Activated naive CD8-positive, alpha-beta T cell treated with anti-CD3 and anti-CD28 coated beads for 36 hours (primary cell): ENCODE results near the gene HM13. TPM values are rescaled to one million over a fixed set of nuclear protein-coding genes. Genes with fewer than 3 reads are reported as not detected.
A peak's percentile ranks its signal among the peaks of the same experiment; 100 is the strongest.
"Not testable (repeated sequence)": the region's sequence is repeated elsewhere in the genome, so short reads cannot be mapped to it uniquely, and the experiment has no call there.

Experiments
- DNase-seq: peaks from one replicate; pipeline ENCODE4 v3.0.0; 2021
- H3K27ac Mint-ChIP-seq: one replicate; pipeline ENCODE4 v1.8.0; 2022; ENCODE audit warnings: mild to moderate bottlenecking, moderate library complexity, mixed read lengths
- H3K27me3 Mint-ChIP-seq: one replicate; pipeline ENCODE4 v1.8.0; 2022; ENCODE audit warnings: mild to moderate bottlenecking, mixed read lengths
- H3K36me3 Mint-ChIP-seq: one replicate; pipeline ENCODE4 v1.8.0; 2021; ENCODE audit warnings: mild to moderate bottlenecking, mixed read lengths
- H3K4me1 Mint-ChIP-seq: one replicate; pipeline ENCODE4 v1.8.0; 2021; ENCODE audit warnings: mixed read lengths
- H3K4me3 Mint-ChIP-seq: one replicate; pipeline ENCODE4 v1.8.0; 2022; ENCODE audit warnings: mild to moderate bottlenecking, moderate library complexity, mixed read lengths
- H3K9me3 Mint-ChIP-seq: one replicate; pipeline ENCODE4 v1.8.0; 2022; ENCODE audit warnings: mixed read lengths
- total RNA-seq, 2 experiments: library from RNA; stranded (reverse); gene quantifications; one replicate each; pipeline ENCODE4 v1.2.3, GENCODE V29; 2021

The HM13 gene
- total RNA-seq, 2 experiments from 2014 or later: 137 to 142 TPM

DNA sequence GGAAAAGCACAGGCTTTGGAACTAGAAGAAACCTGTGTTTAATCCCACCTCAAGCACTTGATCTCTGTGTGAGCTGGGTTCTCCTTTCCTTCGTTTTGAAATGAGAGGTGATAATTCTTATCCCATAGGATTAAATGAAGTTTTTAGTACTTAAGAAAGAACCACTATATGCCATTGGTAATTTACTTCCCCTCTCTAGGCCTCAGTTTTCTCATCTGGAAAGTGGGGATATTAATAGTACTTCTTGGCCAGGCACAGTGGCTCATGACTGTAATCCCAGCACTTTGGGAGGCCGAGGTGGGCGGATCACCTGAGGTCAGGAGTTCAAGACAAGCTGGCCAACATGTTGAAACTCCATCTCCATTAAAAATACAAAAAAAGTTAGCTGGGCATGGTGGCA, 25.1 kb upstream of the HM13 start:
- Mint-ChIP-seq H3K9me3 (no peaks in the 10 kb centered on the region), H3K36me3 (no peaks in the 10 kb centered on the region), H3K4me1 (peaks cover 12% of the 10 kb centered on the region), H3K4me3 (no peak overlapping the region), H3K27ac (no peak overlapping the region), H3K27me3 (peaks cover 29% of the 10 kb centered on the region)
- no peak for DNase-seq

GRCh38 chr20:31490752-31491151, 23.5 kb upstream of the HM13 start:
- no peaks in the 10 kb centered on the region for H3K9me3 Mint-ChIP-seq
- DNase-seq: no peak
- H3K36me3 Mint-ChIP-seq: no peaks in the 10 kb centered on the region
- H3K27ac Mint-ChIP-seq: no peak overlapping the region
- H3K4me1 Mint-ChIP-seq: peaks cover 12% of the 10 kb centered on the region
- peaks cover 24% of the 10 kb centered on the region for H3K27me3 Mint-ChIP-seq
- no peak overlapping the region for H3K4me3 Mint-ChIP-seq

DNA sequence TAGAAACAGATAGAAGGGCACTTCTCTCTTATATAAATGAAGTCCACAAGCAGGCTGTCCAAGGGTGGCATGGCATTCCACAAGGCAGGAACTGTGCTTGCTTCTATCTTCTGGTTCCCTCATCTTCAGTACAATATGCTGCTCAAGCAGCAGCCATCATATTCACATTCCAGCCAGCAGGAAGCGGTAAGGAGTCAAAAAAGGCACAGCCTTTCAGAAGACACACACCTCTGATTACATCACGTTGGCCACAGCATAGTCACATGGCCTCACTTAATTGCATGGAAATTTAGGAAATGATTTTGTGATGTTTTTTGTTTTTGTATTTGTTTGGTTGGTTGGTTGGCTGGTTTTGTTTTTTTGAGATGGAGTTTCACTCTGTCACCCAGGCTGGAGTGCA, 20.1 kb upstream of the HM13 start:
- H3K4me3 Mint-ChIP-seq: no peak overlapping the region
- no peaks in the 10 kb centered on the region for H3K9me3 Mint-ChIP-seq
- DNase-seq: no peak
- peaks cover 18% of the 10 kb centered on the region for H3K27me3 Mint-ChIP-seq
- H3K36me3 Mint-ChIP-seq: no peaks in the 10 kb centered on the region
- no peak overlapping the region for H3K27ac Mint-ChIP-seq
- H3K4me1 Mint-ChIP-seq: no peaks in the 10 kb centered on the region

GRCh38 chr20:31496761-31497295, 17.4 kb upstream of the HM13 start:
- no peaks in the 10 kb centered on the region for H3K9me3 Mint-ChIP-seq
- H3K36me3 Mint-ChIP-seq: no peaks in the 10 kb centered on the region
- no peaks in the 10 kb centered on the region for H3K4me1 Mint-ChIP-seq
- H3K27me3 Mint-ChIP-seq: peaks cover 18% of the 10 kb centered on the region
- no peak overlapping the region for H3K27ac Mint-ChIP-seq
- H3K4me3 Mint-ChIP-seq: no peak overlapping the region
- no peak for DNase-seq

GRCh38 chr20:31497838-31498540, 16.3 kb upstream of the HM13 start:
- DNase-seq: no peak
- Mint-ChIP-seq H3K27me3 (peaks cover 18% of the 10 kb centered on the region), H3K9me3 (no peaks in the 10 kb centered on the region), H3K36me3 (no peaks in the 10 kb centered on the region), H3K27ac (no peak overlapping the region), H3K4me1 (no peaks in the 10 kb centered on the region), H3K4me3 (no peak overlapping the region)

- no peak overlapping the region for H3K27ac Mint-ChIP-seq
These were observed 13.7 kb upstream of the HM13 start for GRCh38 chr20:31500527-31500926.

GRCh38 chr20:31502884-31503673, 11.2 kb upstream of the HM13 start:
- not testable (repeated sequence) for H3K36me3 Mint-ChIP-seq, H3K4me3 Mint-ChIP-seq, H3K27ac Mint-ChIP-seq

More at GRCh38 chr20:31500527-31500926, 13.7 kb upstream of the HM13 start:
- no peak for DNase-seq
- no peaks in the 10 kb centered on the region for H3K4me1 Mint-ChIP-seq
- H3K9me3 Mint-ChIP-seq: no peaks in the 10 kb centered on the region
- no peaks in the 10 kb centered on the region for H3K36me3 Mint-ChIP-seq
- H3K4me3 Mint-ChIP-seq: no peak overlapping the region
- H3K27me3 Mint-ChIP-seq: peaks cover 15% of the 10 kb centered on the region

GRCh38 chr20:31505903-31506302, 8.3 kb upstream of the HM13 start:
- Mint-ChIP-seq H3K9me3 (peaks cover 2% of the 10 kb centered on the region), H3K4me1 (no peaks in the 10 kb centered on the region), H3K4me3 (no peak overlapping the region), H3K27ac (no peak overlapping the region), H3K27me3 (peaks cover 6% of the 10 kb centered on the region), H3K36me3 (peaks cover 2% of the 10 kb centered on the region)
- no peak for DNase-seq

More at GRCh38 chr20:31502884-31503673, 11.2 kb upstream of the HM13 start:
- peaks cover 11% of the 10 kb centered on the region for H3K27me3 Mint-ChIP-seq
- not testable (repeated sequence) for H3K9me3 Mint-ChIP-seq, H3K4me1 Mint-ChIP-seq
- DNase-seq: peak; percentile 76

GRCh38 chr20:31508517-31509244, 5.6 kb upstream of the HM13 start:
- Mint-ChIP-seq H3K27me3 (peaks cover 6% of the 10 kb centered on the region), H3K27ac (no peak overlapping the region), H3K4me3 (no peak overlapping the region), H3K4me1 (no peaks in the 10 kb centered on the region), H3K36me3 (peaks cover 2% of the 10 kb centered on the region), H3K9me3 (peaks cover 2% of the 10 kb centered on the region)
- no peak for DNase-seq

DNA sequence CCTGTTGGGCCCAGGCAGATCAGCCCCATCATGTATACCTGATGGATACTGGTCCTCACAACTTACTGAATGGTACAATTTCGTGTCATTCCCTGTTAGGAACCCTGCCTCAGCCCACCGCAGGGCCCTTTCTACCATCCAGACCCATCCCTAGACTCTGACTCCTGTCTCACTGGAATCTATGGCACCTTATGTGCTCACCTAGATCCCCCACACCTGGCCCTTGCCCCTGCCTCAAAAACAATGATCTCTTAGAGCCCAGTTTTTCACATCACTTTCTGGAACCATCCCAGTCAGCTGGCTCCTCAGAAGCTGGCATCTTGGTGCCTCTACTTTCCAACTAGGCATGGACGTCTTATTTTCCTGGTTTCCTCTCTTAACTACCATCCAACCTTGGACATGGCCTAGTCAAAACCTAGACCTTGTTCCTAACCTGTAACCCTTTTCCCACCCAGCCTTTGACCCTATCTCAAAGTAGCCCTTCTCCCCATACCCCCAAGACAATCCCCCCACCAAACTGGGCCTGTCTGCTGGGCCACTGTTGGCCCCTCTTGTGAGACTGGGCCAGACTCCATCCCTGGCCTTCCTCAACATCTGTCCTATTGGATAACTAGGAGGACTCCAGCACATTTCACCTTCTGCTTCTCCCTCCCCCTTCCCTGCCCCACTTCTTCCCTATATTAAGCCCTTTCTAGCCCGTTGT, 981 bp downstream of the HM13 start:
- DNase-seq: no peak
- no peaks in the 10 kb centered on the region for H3K27me3 Mint-ChIP-seq
- peaks cover 9% of the 10 kb centered on the region for H3K36me3 Mint-ChIP-seq
- H3K4me1 Mint-ChIP-seq: peaks cover 10% of the 10 kb centered on the region
- no peaks in the 10 kb centered on the region for H3K9me3 Mint-ChIP-seq
- no peak overlapping the region for H3K27ac Mint-ChIP-seq
- H3K4me3 Mint-ChIP-seq: no peak overlapping the region

DNA sequence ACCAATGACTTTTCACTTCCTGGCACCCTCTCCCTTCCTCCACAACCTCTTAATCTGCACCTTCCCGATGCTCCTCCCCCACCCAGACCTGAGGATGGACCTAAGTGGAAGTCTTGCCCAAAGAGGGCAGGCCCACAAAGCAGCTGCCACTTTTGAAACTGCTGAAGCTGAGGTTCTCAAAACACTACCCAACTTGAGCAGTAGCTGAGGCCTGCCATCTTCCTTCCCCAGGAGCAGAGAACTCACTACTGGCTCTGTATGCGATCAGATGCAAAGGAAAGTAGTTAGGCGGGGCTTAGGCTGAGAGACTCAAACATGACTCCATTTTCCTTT, 1.5 kb downstream of the HM13 start:
- Mint-ChIP-seq H3K36me3 (peaks cover 12% of the 10 kb centered on the region), H3K27ac (no peak overlapping the region), H3K27me3 (no peaks in the 10 kb centered on the region), H3K4me1 (peaks cover 14% of the 10 kb centered on the region), H3K4me3 (no peak overlapping the region), H3K9me3 (no peaks in the 10 kb centered on the region)
- DNase-seq: no peak

DNA sequence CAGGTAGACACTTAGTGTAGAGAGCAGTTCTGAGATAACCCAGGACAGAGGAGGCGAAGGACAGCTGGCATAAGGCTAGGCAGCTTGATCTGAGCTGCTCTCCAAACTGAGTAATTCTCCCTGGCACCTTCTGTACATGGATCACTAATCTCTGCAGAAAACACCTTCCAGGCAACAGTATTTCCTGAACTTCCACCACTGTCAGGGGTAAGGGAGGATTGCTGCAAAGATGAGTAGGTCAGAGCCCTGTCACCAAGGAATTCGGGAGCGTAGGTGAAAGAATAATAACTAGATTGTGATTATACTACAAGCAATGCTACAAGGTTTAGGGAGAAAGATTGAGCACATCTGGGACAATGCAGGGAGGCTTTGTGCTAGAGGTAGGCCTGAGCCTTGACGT, 1.9 kb downstream of the HM13 start:
- DNase-seq: no peak
- Mint-ChIP-seq H3K36me3 (peaks cover 12% of the 10 kb centered on the region), H3K4me1 (peaks cover 18% of the 10 kb centered on the region), H3K27ac (no peak overlapping the region), H3K27me3 (no peaks in the 10 kb centered on the region), H3K9me3 (no peaks in the 10 kb centered on the region), H3K4me3 (no peak overlapping the region)

DNA sequence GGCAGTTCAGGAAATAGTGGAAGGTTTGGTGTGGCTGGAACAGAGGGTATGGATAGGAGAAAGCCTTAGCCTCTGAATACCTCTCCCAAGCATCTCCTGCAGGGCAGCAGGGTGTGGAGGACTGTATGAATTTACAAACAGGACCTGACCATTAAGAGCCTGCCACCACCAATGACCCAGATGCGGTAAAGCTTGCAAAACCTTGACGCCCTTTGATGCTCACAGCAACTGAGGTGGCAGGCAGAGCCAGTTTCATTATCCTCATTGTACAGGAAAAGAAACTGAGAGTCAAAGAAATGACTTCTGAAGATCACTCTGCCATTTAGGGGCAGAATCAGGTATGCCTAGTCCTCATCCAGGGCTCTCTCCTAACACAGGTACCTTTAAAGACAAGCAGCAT, 2.4 kb downstream of the HM13 start:
- no peak overlapping the region for H3K27ac Mint-ChIP-seq
- H3K9me3 Mint-ChIP-seq: no peaks in the 10 kb centered on the region
- H3K4me3 Mint-ChIP-seq: no peak overlapping the region
- H3K4me1 Mint-ChIP-seq: peaks cover 20% of the 10 kb centered on the region
- DNase-seq: no peak
- no peaks in the 10 kb centered on the region for H3K27me3 Mint-ChIP-seq
- H3K36me3 Mint-ChIP-seq: peaks cover 12% of the 10 kb centered on the region

- Mint-ChIP-seq H3K36me3 (peaks cover 15% of the 10 kb centered on the region), H3K4me1 (peaks cover 25% of the 10 kb centered on the region), H3K4me3 (no peak overlapping the region), H3K27me3 (no peaks in the 10 kb centered on the region), H3K9me3 (no peaks in the 10 kb centered on the region), H3K27ac (no peak overlapping the region)
- DNase-seq: no peak
These were observed 3.1 kb downstream of the HM13 start for GRCh38 chr20:31517373-31517772.

DNA sequence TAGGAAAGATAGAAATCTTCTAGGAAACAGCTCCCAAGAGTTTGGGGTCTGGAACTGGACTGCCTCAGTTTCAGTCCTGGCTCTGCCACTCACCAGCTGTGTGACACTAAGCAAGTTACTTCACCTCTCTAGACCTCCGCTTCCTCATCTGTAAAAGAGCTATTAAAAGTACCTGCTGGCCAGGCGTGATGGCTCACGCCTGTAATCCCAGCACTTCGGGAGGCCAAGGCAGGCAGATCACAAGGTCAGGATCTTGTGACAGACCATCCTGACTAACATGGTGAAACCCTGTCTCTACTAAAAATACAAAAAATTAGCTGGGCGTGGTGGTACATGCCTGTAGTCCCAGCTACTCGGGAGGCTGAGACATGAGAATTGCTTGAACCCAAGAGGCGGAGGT, 7.0 kb downstream of the HM13 start:
- H3K36me3 Mint-ChIP-seq: peaks cover 24% of the 10 kb centered on the region
- not testable (repeated sequence) for H3K27ac Mint-ChIP-seq, DNase-seq, H3K4me3 Mint-ChIP-seq, H3K9me3 Mint-ChIP-seq, H3K27me3 Mint-ChIP-seq
- H3K4me1 Mint-ChIP-seq: peaks cover 35% of the 10 kb centered on the region
